HG03025 (cell line): ENCODE results near the gene ZNF341.

ENCODE experiments used
- ATAC-seq: cut with Tn5 transposase; IDR thresholded peaks from one replicate; pipeline ENCODE4 v1.9.1; 2021; ENCODE audit warnings: mild to moderate bottlenecking, moderate library complexity; ENCODE audit not compliant: unreplicated experiment, low FRiP score

ZNF341 gene

GRCh38 chr20:33701629-33702450 lies 30.0 kb upstream of the ZNF341 start:
- ATAC-seq = no peak

- ATAC-seq = no peak
These were observed 28.9 kb upstream of the ZNF341 start for GRCh38 chr20:33702861-33703260.

- ATAC-seq = no peak
These were observed 28.2 kb upstream of the ZNF341 start for GRCh38 chr20:33703498-33704137.

GRCh38 chr20:33704197-33704924 lies 27.4 kb upstream of the ZNF341 start:
- ATAC-seq = no peak

GRCh38 chr20:33707668-33708067 lies 24.1 kb upstream of the ZNF341 start:
- ATAC-seq = no peak

GRCh38 chr20:33709398-33709797 lies 22.4 kb upstream of the ZNF341 start:
- no peak for ATAC-seq

- ATAC-seq = no peak
These were observed 21.8 kb upstream of the ZNF341 start for GRCh38 chr20:33709905-33710541.

GRCh38 chr20:33710681-33711445 lies 20.9 kb upstream of the ZNF341 start:
- ATAC-seq = no peak

GRCh38 chr20:33711446-33711738 lies 20.4 kb upstream of the ZNF341 start:
- ATAC-seq = no peak

- no peak for ATAC-seq
These were observed 17.9 kb upstream of the ZNF341 start for GRCh38 chr20:33713865-33714367.

GRCh38 chr20:33716498-33716897 lies 15.3 kb upstream of the ZNF341 start:
- no peak for ATAC-seq

- ATAC-seq = no peak
These were observed 12.4 kb upstream of the ZNF341 start for GRCh38 chr20:33719277-33719988.

- ATAC-seq = peak; percentile 91
These were observed 11.6 kb upstream of the ZNF341 start, which contains the start of gene PXMP4 for GRCh38 chr20:33719989-33720709. TSS of gene PXMP4 (minus strand) at chr20:33720310. CDS start at chr20:33720207, 103 bp downstream.

- ATAC-seq = no peak
These were observed 10.2 kb upstream of the ZNF341 start for GRCh38 chr20:33721391-33722140.

GRCh38 chr20:33724439-33725094 lies 7.2 kb upstream of the ZNF341 start:
- no peak for ATAC-seq

- ATAC-seq = no peak
These were observed 6.1 kb upstream of the ZNF341 start for GRCh38 chr20:33725607-33726264.

- no peak for ATAC-seq
These were observed 4.7 kb upstream of the ZNF341 start for GRCh38 chr20:33727115-33727479.
